ENCODE data around the gene HDAC3. TPM values are rescaled to one million over a fixed set of nuclear protein-coding genes. Genes with fewer than 3 reads are reported as not detected.

Gene HDAC3
- polyA plus RNA-seq, 3 donors, result 80.5 to 103 (median 82.3) TPM

GRCh38 chr5:141640051-141640415 is 3.4 kb upstream of the HDAC3 start:
- Histone ChIP-seq H3K27ac (ENCODE audit: low read depth in 1 of 2, low read length in 2 of 2) (no peak overlapping the region), H3K4me3 (replicated peaks in 1 of 3; ENCODE audit: low read depth in 2 of 3, low read length in 3 of 3) (no peak overlapping the region), H3K36me3 (replicated peaks in 1 of 2; ENCODE audit: control insufficient read depth in 1 of 2, insufficient read depth in 2 of 2, low read length in 2 of 2) (peaks cover 18 to 35% of the 10 kb centered on the region in 2 donors), H4K20me1 (ENCODE audit: insufficient read depth, low read length) (peaks cover 17% of the 10 kb centered on the region), H3K79me2 (ENCODE audit: insufficient read depth, low read length) (peaks cover 17% of the 10 kb centered on the region), H3K9ac (ENCODE audit: insufficient read depth, low read length, poor library complexity, severe bottlenecking) (no peak overlapping the region), H3K4me2 (replicated peaks; ENCODE audit: extremely low read depth, low read length, poor library complexity, severe bottlenecking) (no peak overlapping the region), H3K27me3 (ENCODE audit: control insufficient read depth in 2 of 2, insufficient read depth in 2 of 2, low read length in 2 of 2) (no peaks in the 10 kb centered on the region), H2AFZ (ENCODE audit: insufficient read depth, low read depth, low read length, poor library complexity, severe bottlenecking) (no peak overlapping the region), H3K9me3 (replicated peaks in 1 of 2; ENCODE audit: control insufficient read depth in 1 of 2, insufficient read depth in 1 of 2, low read length in 2 of 2) (no peaks in the 10 kb centered on the region), H3K4me1 (ENCODE audit: control insufficient read depth in 1 of 2, insufficient read depth in 2 of 2, low read length in 2 of 2) (peaks cover 27 to 44% of the 10 kb centered on the region in 2 donors)
- DNase-seq, result no peak
- TF ChIP-seq CTCF (IDR thresholded peaks at IDR 0.05), result no peak
- intact Hi-C loops (cut with micrococcal nuclease), result no loop called here
- Mint-ChIP-seq H3K27ac (no peak overlapping the region), H3K4me1 (peaks cover 28% of the 10 kb centered on the region), H3K4me3 (no peak overlapping the region), H3K27me3 (ENCODE audit: low read depth in 3 of 3) (peaks cover 0 to 2% (median 0%) of the 10 kb centered on the region in 3 donors), H3K9me3 (peaks cover 0 to 2% (median 0%) of the 10 kb centered on the region in 7 donors), H3K36me3 (peaks cover 32 to 42% of the 10 kb centered on the region in 2 donors)
- WGBS (ENCODE audit: insufficient coverage), result 91% methylated on average over 3 of the region's 3 CpGs

GRCh38 chr5:141639357-141640050 is 2.9 kb upstream of the HDAC3 start:
- intact Hi-C loops (cut with micrococcal nuclease), result loop anchor here (5.0 kb wide), 2 partner anchors 47 to 117 kb away; no protein-coding TSS in a partner anchor
- Mint-ChIP-seq H3K27ac (no peak overlapping the region), H3K9me3 (peaks cover 0 to 2% (median 0%) of the 10 kb centered on the region in 7 donors), H3K4me3 (no peak overlapping the region), H3K27me3 (ENCODE audit: low read depth in 3 of 3) (peaks cover 0 to 4% (median 0%) of the 10 kb centered on the region in 3 donors), H3K36me3 (peaks cover 27 to 39% of the 10 kb centered on the region in 2 donors), H3K4me1 (peaks cover 33% of the 10 kb centered on the region)
- 94% methylated on average over 5 of the region's 12 CpGs for WGBS (ENCODE audit: insufficient coverage)
- H3K4me2 ChIP-seq (replicated peaks; ENCODE audit: extremely low read depth, low read length, poor library complexity, severe bottlenecking), result no peak overlapping the region
- H3K27me3 ChIP-seq (ENCODE audit: control insufficient read depth in 2 of 2, insufficient read depth in 2 of 2, low read length in 2 of 2), result no peaks in the 10 kb centered on the region
- DNase-seq, result no peak
- peaks cover 13 to 30% of the 10 kb centered on the region in 2 donors for H3K36me3 ChIP-seq (replicated peaks in 1 of 2; ENCODE audit: control insufficient read depth in 1 of 2, insufficient read depth in 2 of 2, low read length in 2 of 2)
- TF ChIP-seq CTCF (IDR thresholded peaks at IDR 0.05), result no peak
- no peak overlapping the region for H3K27ac ChIP-seq (ENCODE audit: low read depth in 1 of 2, low read length in 2 of 2)
- no peak overlapping the region for H3K4me3 ChIP-seq (replicated peaks in 1 of 3; ENCODE audit: low read depth in 2 of 3, low read length in 3 of 3)
- no peak overlapping the region for H2AFZ ChIP-seq (ENCODE audit: insufficient read depth, low read depth, low read length, poor library complexity, severe bottlenecking)
- H3K9me3 ChIP-seq (replicated peaks in 1 of 2; ENCODE audit: control insufficient read depth in 1 of 2, insufficient read depth in 1 of 2, low read length in 2 of 2), result no peaks in the 10 kb centered on the region
- peaks cover 32 to 50% of the 10 kb centered on the region in 2 donors for H3K4me1 ChIP-seq (ENCODE audit: control insufficient read depth in 1 of 2, insufficient read depth in 2 of 2, low read length in 2 of 2)
- no peak overlapping the region for H3K9ac ChIP-seq (ENCODE audit: insufficient read depth, low read length, poor library complexity, severe bottlenecking)
- peaks cover 22% of the 10 kb centered on the region for H4K20me1 ChIP-seq (ENCODE audit: insufficient read depth, low read length)
- H3K79me2 ChIP-seq (ENCODE audit: insufficient read depth, low read length), result peaks cover 22% of the 10 kb centered on the region

All from CD14-positive monocyte (primary cell).